HuH-7.5 (cell line): ENCODE measurements around the gene DCC.

Source experiments
- DNase-seq: peaks from one replicate; pipeline ENCODE4 v3.0.0; 2011; ENCODE audit warnings: low spot score

Gene DCC

GRCh38 chr18:52826994-52827393 lies 487.0 kb downstream of the DCC start:
- no peak for DNase-seq

GRCh38 chr18:52829320-52829719 lies 489.3 kb downstream of the DCC start:
- no peak for DNase-seq

GRCh38 chr18:52829876-52830405 lies 489.9 kb downstream of the DCC start:
- DNase-seq = no peak

GRCh38 chr18:52844323-52844722 lies 504.3 kb downstream of the DCC start:
- no peak for DNase-seq

DNA sequence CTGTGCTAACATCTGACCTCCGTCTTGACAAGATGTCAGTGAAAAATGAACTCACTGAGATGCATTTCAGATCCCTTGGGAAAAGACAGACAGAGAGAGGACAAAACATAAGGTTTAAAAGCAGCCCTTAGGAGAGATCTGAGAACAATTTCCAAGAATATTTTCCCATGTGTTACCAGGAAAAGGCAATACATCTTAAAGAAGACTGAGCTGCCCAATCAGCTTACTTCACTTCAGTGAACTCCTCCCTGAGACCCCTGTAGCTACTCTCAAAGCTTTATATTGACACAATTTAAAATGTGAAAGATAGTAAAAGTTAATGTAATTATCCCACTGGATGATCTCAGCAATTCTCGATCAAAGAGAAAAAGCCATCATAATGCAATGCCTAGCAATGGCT lies 505.0 kb downstream of the DCC start:
- DNase-seq = no peak

- no peak for DNase-seq
Measured at GRCh38 chr18:52850031-52850560, 510.1 kb downstream of the DCC start.

GRCh38 chr18:52861558-52861957 lies 521.6 kb downstream of the DCC start:
- DNase-seq = no peak

DNA sequence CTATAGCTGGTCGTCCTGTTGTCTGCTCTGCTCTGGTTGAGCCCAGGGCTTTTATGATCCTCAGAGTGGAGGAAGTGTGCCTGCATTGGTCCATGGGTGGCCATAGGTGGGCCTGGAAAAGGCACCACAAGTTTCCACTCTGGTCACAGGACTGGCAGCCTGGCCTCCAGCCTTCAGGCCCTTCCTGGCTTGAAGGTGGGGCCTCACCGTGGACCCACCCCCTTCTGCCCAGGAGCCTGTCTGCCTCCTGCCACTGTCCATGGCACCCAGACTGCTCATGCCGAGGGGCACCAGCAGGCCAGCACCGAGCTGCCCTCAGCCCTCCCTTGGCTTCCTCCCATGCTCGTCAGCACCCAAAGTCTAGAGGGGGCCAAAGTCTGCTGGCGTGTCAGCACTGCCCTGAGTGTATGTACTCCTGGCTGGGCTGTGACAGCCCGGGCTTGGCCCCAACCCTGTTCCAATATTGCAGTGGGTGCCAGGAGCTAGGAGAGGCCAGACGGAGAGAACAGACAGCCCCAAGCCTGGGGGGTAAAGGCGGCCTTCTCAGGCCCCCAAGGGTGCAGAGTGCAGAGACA lies 529.4 kb downstream of the DCC start:
- no peak for DNase-seq

GRCh38 chr18:52869942-52870907 lies 530.2 kb downstream of the DCC start:
- no peak for DNase-seq

- no peak for DNase-seq
Measured at GRCh38 chr18:52874774-52875173, 534.8 kb downstream of the DCC start.

DNA sequence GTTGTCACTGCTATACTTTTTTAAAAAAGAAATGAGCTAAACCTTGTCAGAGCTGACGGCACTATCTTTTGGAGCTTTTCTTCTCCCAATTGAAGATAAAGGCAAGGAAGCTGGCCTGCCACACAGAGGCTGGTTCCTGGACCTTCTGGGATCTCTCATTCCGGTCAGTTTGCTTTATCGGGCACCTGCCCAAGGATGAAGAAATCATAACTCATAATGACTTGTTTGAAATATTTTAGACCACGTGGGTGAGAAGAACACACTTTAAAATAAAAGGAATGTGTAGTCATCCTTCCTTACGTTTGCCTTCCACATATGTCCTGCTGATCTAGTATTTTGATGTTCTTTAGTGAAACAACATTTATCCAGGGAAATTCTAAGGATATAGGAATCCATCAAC lies 535.7 kb downstream of the DCC start:
- DNase-seq = no peak

GRCh38 chr18:52888014-52888413 lies 548.0 kb downstream of the DCC start:
- DNase-seq = no peak

GRCh38 chr18:52894801-52895200 lies 554.8 kb downstream of the DCC start:
- DNase-seq = no peak

GRCh38 chr18:52897611-52898484 lies 557.9 kb downstream of the DCC start:
- DNase-seq = no peak

DNA sequence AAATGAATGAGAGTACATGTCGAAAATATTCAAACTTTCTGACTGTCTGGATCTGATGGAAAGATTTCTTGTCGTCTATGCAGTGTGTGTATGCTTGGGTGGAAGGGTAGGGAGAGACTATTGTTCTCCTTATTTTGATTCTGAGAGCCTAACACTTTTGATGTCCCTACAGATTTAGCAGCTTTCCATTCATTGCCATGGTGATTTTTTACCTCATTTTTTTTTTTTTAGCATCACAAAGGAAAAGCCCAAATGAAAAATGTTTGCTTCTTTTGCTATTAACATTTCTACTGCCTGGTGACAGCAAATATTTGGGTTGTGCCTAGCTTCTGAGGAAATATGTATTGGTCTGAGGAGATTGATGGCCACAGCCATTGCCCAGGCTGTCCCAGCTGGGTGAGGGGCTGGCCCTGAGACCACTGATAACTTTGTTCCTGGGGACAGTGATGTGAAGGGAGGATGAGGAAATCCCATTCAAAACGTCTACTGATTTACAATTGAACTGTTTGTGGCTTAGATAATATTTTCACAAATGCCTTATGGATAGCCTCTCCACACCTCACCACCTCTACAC lies 558.6 kb downstream of the DCC start:
- DNase-seq = no peak

- DNase-seq = no peak
Measured at GRCh38 chr18:52902188-52902587, 562.2 kb downstream of the DCC start.

- no peak for DNase-seq
Measured at GRCh38 chr18:52903857-52904256, 563.9 kb downstream of the DCC start.

- no peak for DNase-seq
Measured at GRCh38 chr18:52907543-52908308, 567.7 kb downstream of the DCC start.

DNA sequence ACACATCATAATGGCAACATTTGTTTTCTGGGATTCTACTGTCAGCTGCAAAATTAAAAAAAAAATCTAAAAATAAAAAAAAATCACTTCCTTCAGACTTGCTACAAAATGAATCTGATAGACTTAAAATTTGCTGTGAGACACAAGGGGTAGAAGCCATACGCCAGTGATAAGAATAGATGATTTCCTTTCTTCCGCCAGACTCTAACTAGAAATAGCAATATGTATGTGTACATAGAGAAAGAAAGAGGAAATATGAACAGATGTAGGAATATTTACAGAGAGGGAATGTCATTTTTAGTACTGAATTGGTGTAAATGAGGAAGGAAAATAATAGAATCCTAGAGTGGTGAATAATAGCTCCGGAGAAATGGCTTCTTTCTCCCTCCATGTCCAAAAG lies 574.2 kb downstream of the DCC start:
- no peak for DNase-seq

DNA sequence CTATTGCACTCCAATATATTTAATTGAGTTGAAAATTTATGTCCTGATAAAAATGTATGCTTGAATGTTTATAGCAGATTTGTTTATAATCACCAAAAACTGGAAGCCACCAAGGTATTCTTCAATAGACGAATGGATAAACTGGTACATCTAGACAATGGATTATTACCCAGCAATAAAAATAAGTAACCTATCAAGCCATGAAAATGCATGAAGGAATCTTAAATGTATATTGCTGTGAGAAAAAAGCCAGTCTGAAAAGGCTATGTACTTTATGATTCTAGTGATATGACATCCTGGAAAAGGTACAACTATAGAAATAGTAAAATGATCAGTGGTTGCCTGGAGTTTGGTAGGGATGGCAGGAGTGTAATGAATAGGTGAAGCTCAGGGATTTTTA lies 580.7 kb downstream of the DCC start:
- DNase-seq = no peak

DNA sequence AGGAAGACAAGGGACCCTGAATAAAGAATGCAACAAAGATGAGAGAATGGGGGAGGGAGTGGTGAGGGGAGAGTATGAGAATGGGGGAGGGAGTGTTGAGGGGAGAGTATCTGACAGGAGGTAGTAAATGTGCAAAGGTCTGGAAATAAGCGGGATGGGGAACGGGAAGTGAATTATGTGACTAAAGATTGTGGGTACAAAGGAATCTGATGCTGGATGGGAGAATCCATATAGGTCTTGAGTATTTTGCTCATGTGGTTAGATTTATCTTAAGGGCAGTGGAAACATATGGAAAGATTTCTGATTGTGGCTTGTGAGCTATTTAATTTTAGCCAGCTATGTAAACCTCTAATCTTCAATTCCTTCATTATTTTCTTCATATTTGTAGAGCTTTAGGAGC lies 593.4 kb downstream of the DCC start:
- DNase-seq = no peak
